HG02852 (cell line): Measurements from ENCODE around the gene BLMH.

ENCODE experiments used
- ATAC-seq: cut with Tn5 transposase; IDR thresholded peaks from one replicate; pipeline ENCODE4 v1.9.1; 2021; ENCODE audit warnings: mild to moderate bottlenecking, moderate library complexity; ENCODE audit not compliant: unreplicated experiment

Gene BLMH

DNA sequence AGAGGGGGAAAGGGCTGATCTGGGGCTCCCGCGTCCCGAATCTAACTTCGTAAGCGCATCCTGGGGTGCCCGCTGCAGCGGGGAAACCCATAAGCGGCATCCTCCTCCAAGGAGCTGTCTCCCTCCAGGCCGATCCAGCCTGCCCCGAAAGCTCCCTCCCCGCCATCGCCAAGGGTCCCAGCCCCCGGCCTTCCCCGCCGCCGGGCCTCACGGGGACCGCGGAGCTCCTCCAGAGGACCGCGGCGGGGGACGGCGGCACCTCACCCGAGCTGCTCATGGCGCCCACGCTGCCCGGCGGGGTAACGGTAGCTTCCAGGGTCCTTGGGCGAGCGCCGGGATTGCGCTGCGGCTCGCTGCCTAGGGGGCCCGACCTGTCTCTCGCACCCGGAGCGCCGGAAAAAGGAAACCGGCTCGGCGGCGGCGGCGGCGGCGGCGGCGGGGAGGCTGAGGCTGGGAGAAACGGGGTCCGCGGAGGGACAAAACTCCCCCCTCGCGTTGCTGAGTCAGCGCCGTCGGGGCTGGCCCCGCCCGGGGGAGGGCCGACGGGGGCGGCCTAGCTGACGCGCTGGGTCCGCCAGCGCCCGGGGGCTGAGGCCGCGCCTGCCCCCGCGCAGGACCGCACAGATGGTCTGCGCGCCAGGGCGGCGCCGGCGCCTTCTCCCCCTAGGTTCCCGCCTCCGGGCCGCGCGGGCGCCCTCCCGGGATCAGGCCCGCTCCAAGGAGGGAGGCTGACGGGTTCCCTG lies at the start of gene BLMH:
BLMH (minus strand) TSS at position 402 of the 743 bp plus-strand sequence; CDS start at position 277, 125 bp downstream.
- ATAC-seq, result peak; percentile 72

GRCh38 chr17:30340801-30341356 lies 49.1 kb upstream of the BLMH start:
- no peak for ATAC-seq

DNA sequence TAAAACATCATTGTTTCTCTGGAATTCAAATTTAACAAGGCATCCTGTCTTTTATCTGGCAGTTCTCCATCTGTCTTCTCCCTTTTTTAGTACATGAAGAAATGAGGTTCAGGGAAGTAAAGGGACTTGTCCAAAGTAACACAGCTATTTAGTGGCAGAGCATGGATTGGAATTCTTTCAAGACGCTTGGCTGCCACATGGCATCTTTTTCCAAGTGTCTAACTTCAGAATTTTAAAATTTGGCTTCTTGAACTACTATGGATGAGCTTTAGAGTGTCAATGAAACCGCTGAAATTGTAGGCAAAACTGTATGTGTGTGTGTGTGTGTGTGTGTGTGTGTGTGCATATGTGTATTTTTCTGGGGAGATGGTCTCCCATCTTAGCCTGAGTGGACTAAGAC lies 47.3 kb upstream of the BLMH start:
- no peak for ATAC-seq

GRCh38 chr17:30337393-30337999 lies 45.8 kb upstream of the BLMH start:
- no peak for ATAC-seq

- peak; percentile 43 for ATAC-seq
Observed at GRCh38 chr17:30336369-30337171, 44.8 kb upstream of the BLMH start.

- ATAC-seq, result no peak
Observed at GRCh38 chr17:30334421-30334820, 42.7 kb upstream of the BLMH start.

GRCh38 chr17:30333503-30334360 lies 42.0 kb upstream of the BLMH start, which contains the start of gene TMIGD1:
Gene TMIGD1 (minus strand): TSS chr17:30334057. CDS start chr17:30332133, 1,924 bp downstream.
- no peak for ATAC-seq

DNA sequence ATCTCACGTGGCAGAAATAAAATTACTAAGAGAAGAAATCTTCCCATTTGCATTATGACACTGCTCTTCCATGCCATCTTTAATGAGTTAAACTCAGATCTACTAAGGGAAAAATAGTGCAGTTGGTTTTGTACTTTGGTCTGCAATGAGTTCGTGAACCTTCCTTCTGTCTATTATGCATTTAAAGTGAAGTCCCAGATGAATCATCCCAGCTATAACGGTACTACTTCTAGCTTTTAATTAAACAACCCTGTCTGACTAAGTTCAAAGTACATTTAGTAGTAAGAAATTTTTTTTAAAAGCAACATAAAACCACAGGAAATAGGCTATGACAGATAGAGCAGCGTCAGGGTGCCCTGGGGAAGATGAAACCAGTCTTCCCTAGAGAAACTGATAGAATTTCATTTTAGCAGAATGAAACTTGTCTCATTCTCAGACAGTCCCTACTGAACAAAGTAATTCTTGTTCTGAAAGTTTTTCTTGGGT lies 40.4 kb upstream of the BLMH start:
- no peak for ATAC-seq

DNA sequence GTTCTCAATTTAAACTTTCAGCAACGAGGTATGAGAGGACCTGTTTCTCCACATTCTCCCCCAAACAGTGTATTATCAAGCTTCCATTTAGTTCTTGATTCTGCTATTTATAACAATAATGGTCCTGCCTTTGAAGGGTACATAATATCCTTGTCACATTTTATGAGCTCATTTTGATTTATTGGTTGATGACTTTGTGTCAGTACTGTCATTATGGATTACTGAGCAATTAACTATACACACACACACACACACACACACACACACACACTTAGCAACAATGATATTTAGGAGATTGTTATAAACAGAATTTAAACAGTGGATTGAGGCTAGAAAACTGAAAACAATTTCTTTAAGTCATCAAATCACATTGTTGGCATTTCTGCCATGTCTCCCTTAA lies 35.1 kb upstream of the BLMH start:
- no peak for ATAC-seq

DNA sequence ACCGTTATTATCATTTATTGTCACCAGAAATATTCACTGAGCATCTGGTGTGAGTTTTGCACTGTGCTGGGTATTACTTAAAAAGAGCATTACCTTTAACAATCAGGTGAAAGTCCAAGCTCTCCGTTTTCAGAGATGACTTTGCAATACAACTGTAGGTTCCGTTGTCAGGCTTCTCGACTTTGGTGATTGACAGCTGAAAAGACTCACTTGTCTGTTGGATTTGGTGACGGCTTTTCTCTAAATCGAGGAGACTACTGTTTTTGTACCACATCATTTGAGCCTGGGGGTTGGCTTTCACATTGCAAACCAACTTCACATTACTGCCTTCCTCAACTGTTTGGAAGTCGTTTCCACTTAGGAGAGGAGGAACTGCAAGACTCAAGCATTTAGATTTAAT lies 33.0 kb upstream of the BLMH start:
- no peak for ATAC-seq

DNA sequence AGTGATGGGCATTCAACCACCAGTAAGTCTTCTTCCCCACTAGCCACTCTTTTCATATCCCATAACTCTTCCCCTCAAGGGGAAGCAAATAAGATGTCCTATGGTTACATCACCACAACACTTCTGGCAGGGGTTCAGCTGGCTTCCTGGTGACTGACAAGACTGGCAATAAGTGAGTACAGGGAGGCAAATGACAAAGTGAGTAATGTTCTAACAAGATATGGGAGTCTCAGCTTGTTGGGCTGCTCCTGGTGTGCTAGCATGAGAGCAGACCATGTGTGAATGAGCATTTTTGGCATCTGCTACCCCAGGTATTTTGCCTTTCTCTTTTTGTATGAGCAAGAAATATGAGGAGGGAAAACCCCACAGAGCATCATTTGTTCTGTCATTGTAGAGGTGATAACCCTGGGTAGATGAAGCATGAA lies 32.2 kb upstream of the BLMH start:
- no peak for ATAC-seq

GRCh38 chr17:30323262-30323894 lies 31.6 kb upstream of the BLMH start:
- no peak for ATAC-seq

- no peak for ATAC-seq
Observed at GRCh38 chr17:30321314-30321713, 29.6 kb upstream of the BLMH start.

DNA sequence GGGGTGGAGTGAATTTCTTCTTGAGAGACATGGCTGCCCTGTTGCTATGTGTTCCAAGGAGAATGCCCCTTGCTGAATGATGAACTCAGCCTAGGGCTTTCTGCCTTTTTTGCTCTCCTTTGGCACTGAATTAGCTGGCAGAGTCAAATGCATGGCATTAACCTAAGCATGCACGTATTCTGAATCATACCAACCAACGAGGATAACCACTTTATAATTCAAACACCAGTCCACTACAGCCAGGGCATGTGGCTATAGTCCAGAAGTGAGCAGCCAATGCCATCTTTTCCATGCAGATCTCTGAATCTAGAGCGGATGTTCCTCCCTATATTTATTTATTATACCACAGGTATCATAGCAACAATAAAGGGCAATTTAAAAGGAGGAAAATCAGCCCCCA lies 26.4 kb upstream of the BLMH start:
- no peak for ATAC-seq

- no peak for ATAC-seq
Observed at GRCh38 chr17:30316736-30317135, 25.0 kb upstream of the BLMH start.

DNA sequence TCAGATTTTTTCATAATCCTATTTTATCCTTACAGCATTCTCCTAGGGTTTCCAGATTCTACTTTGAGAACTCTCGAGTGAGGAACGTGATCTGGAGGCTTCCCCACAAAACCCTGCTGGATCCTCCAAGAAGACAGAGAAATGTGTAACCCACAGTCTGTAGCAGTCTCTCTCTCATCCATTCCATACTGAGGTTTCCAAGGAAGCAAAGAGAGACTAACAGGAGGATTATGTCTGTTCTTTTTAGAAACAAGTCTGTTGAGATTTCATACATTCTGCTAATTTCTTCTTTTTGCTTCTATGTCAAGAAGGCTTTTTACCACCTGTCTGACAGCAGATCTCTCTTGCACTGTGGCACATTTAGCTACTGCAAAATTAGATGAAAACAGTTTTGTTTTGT lies 23.4 kb upstream of the BLMH start:
- no peak for ATAC-seq

- ATAC-seq, result no peak
Observed at GRCh38 chr17:30314474-30314873, 22.7 kb upstream of the BLMH start.

- no peak for ATAC-seq
Observed at GRCh38 chr17:30312226-30312625, 20.5 kb upstream of the BLMH start.

GRCh38 chr17:30310562-30310961 lies 18.8 kb upstream of the BLMH start:
- no peak for ATAC-seq

DNA sequence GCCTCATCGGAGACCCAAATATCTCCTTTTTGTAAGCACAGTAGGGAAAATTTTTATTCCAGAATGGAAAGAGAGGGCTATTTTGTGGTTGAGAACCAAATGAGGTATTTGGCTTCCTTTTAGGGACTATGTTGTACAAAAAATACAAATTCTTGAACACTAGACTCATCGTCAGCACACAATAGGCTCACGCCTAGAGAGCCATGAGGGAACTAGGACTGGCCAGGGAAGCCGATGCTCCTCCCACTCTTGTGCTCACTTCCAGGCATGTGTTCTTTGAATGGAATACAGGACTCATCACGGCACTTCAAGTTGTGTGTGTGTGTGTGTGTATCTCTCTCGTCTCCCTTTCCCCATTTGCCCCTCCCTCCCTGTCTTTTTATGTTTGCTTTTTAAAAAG lies 17.8 kb upstream of the BLMH start:
- ATAC-seq, result no peak
